Common myeloid progenitor, CD34-positive (primary cell): ENCODE results near the gene BANP.
"Not testable (repeated sequence)": the region's sequence is repeated elsewhere in the genome, so short reads cannot be mapped to it uniquely, and the experiment has no call there.

Experiments
- CTCF ChIA-PET: fragments of 350-600 bp; sonication (Branson Sonifier 250); formaldehyde crosslinking; loops from one replicate; lab custom pipeline; 2021; ENCODE audit warnings: antibody characterized with exemption; lab: Charles Lee
- POLR2A ChIA-PET: fragments of 350-600 bp; sonication (Branson Sonifier 250); formaldehyde crosslinking; loops from one replicate; lab custom pipeline; 2021; ENCODE audit warnings: antibody characterized with exemption; lab: Charles Lee
- DNase-seq, 3 donors: peaks; one replicate each; pipeline versions ENCODE4 v3.0.0 to v3.0.0-alpha.2; 2013
- H3K27ac ChIP-seq, 2 experiments: 1 replicate in 1 of 2; 2 replicates in 1 of 2; pipeline ENCODE4 v1.7.0; 2013; ENCODE audit warnings: inconsistent platforms in 2 of 2, low read length in 2 of 2, mild to moderate bottlenecking in 2 of 2, low read depth in 1 of 2, moderate library complexity in 1 of 2; ENCODE audit not compliant: severe bottlenecking in 2 of 2, insufficient read depth in 1 of 2, poor library complexity in 1 of 2
- H3K27me3 ChIP-seq, 5 experiments: replicated peaks in 2 of 5; 1 replicate in 3 of 5; 2 replicates in 2 of 5; pipeline versions ENCODE4 v1.6.1 to v1.7.0; 2013; ENCODE audit warnings: low read length in 4 of 5, mild to moderate bottlenecking in 2 of 5, moderate library complexity in 2 of 5, inconsistent platforms in 1 of 5; ENCODE audit not compliant: insufficient read depth in 5 of 5, control insufficient read depth in 4 of 5
- H3K36me3 ChIP-seq, 4 experiments: 1 replicate in 2 of 4; 2 replicates in 2 of 4; pipeline versions ENCODE4 v1.6.1 to v1.7.0; 2013; ENCODE audit warnings: low read length in 3 of 4, control low read depth in 1 of 4, mild to moderate bottlenecking in 1 of 4; ENCODE audit not compliant: control insufficient read depth in 4 of 4, insufficient read depth in 4 of 4
- H3K4me1 ChIP-seq, 4 experiments: 1 replicate in 3 of 4; 2 replicates in 1 of 4; pipeline versions ENCODE4 v1.6.1 to v1.7.1; 2013; ENCODE audit warnings: low read length in 3 of 4, mild to moderate bottlenecking in 3 of 4, control low read depth in 1 of 4, inconsistent platforms in 1 of 4, moderate library complexity in 1 of 4; ENCODE audit not compliant: control insufficient read depth in 4 of 4, insufficient read depth in 4 of 4; ENCODE audit errors: control extremely low read depth in 1 of 4
- H3K4me3 ChIP-seq, 7 experiments: 1 replicate in 4 of 7; 2 replicates in 3 of 7; pipeline versions ENCODE4 v1.5.1 to v1.7.0; 2013; ENCODE audit warnings: mild to moderate bottlenecking in 7 of 7, low read length in 6 of 7, moderate library complexity in 6 of 7, inconsistent platforms in 2 of 7, low read depth in 2 of 7, control low read depth in 1 of 7; ENCODE audit not compliant: insufficient read depth in 4 of 7, control insufficient read depth in 1 of 7; ENCODE audit errors: extremely low read depth in 1 of 7
- H3K9me3 ChIP-seq, 5 experiments: 1 replicate in 4 of 5; 2 replicates in 1 of 5; pipeline versions ENCODE4 v1.6.1 to v1.7.1; 2013; ENCODE audit warnings: low read length in 4 of 5, mild to moderate bottlenecking in 2 of 5, inconsistent platforms in 1 of 5, low read depth in 1 of 5, moderate library complexity in 1 of 5; ENCODE audit not compliant: control insufficient read depth in 4 of 5, insufficient read depth in 2 of 5; ENCODE audit errors: control extremely low read depth in 1 of 5
- WGBS: methylation state at CpG from one replicate; pipeline ENCODE4 v1.1.5; 2013; ENCODE audit not compliant: insufficient coverage; 5-methylcytosine and 5-hydroxymethylcytosine counted together

BANP gene

GRCh38 chr16:87986361-87986849, 35.2 kb downstream of the BANP start:
- not testable (repeated sequence) for H3K27me3 ChIP-seq, H3K27ac ChIP-seq, H3K4me1 ChIP-seq, H3K4me3 ChIP-seq, H3K9me3 ChIP-seq
- 78% methylated on average over 4 of the region's 5 CpGs for WGBS
- ChIA-PET POLR2A (interaction anchor here (1.1 kb wide), 1 partner anchor 20 kb away, joined by 4 read pairs; no protein-coding TSS in a partner anchor), CTCF (interaction anchor here (1.5 to 1.8 kb wide), 3 partner anchors 25 to 34 kb away, joined by 3 to 6 read pairs (median 4); no protein-coding TSS in a partner anchor)
- DNase-seq: peak in 2 of 3 donors; percentile 67 to 80
- peaks cover 2 to 31% (median 22%) of the 10 kb centered on the region in 4 experiments for H3K36me3 ChIP-seq

- H3K4me3 ChIP-seq, POLR2A ChIA-PET, H3K27me3 ChIP-seq, H3K4me1 ChIP-seq, H3K9me3 ChIP-seq, H3K27ac ChIP-seq, DNase-seq: not testable (repeated sequence)
- WGBS: 100% methylated on average over 7 of the region's 9 CpGs
- CTCF ChIA-PET: interaction anchor here (1.0 kb wide), 1 partner anchor 40 kb away, joined by 3 read pairs; no protein-coding TSS in a partner anchor
- H3K36me3 ChIP-seq: peaks cover 2 to 23% (median 16%) of the 10 kb centered on the region in 4 experiments
These were observed 37.4 kb downstream of the BANP start for GRCh38 chr16:87988596-87988995.

GRCh38 chr16:87990254-87990653, 39.0 kb downstream of the BANP start:
- H3K9me3 ChIP-seq, POLR2A ChIA-PET, H3K27me3 ChIP-seq, H3K4me3 ChIP-seq, H3K4me1 ChIP-seq, DNase-seq, H3K27ac ChIP-seq: not testable (repeated sequence)
- 100% methylated on average over 3 of the region's 4 CpGs for WGBS
- CTCF ChIA-PET: interaction anchor here (1.1 kb wide), 1 partner anchor 34 kb away, joined by 3 read pairs; no protein-coding TSS in a partner anchor
- H3K36me3 ChIP-seq: peaks cover 5 to 20% (median 10%) of the 10 kb centered on the region in 4 experiments

GRCh38 chr16:87992142-87992541, 40.9 kb downstream of the BANP start:
- CTCF ChIA-PET, POLR2A ChIA-PET, H3K27me3 ChIP-seq, H3K9me3 ChIP-seq, H3K27ac ChIP-seq, DNase-seq, H3K4me3 ChIP-seq, H3K4me1 ChIP-seq: not testable (repeated sequence)
- no CpG with 5 or more reads among the region's 7 CpGs for WGBS
- peaks cover 0 to 19% (median 10%) of the 10 kb centered on the region in 4 experiments for H3K36me3 ChIP-seq

GRCh38 chr16:87993901-87994300, 42.7 kb downstream of the BANP start:
- DNase-seq: peak in 2 of 3 donors; percentile 45 to 49
- ChIA-PET CTCF (no interaction called here), POLR2A (no interaction called here)
- WGBS: 100% methylated on average over 14 of the region's 17 CpGs
- Histone ChIP-seq H3K9me3 (peaks cover 0 to 2% (median 0%) of the 10 kb centered on the region in 5 experiments), H3K27ac (no peak overlapping the region), H3K4me3 (no peak overlapping the region), H3K4me1 (no peaks in the 10 kb centered on the region), H3K36me3 (peaks cover 4 to 30% (median 10%) of the 10 kb centered on the region in 4 experiments), H3K27me3 (no peaks in the 10 kb centered on the region)

- no peak overlapping the region for H3K27ac ChIP-seq
- POLR2A ChIA-PET: no interaction called here
- H3K36me3 ChIP-seq: peaks cover 4 to 34% (median 9%) of the 10 kb centered on the region in 4 experiments
- H3K4me3 ChIP-seq: no peak overlapping the region
- H3K4me1 ChIP-seq: no peaks in the 10 kb centered on the region
- H3K27me3 ChIP-seq: no peaks in the 10 kb centered on the region
- H3K9me3 ChIP-seq: peaks cover 0 to 2% (median 0%) of the 10 kb centered on the region in 5 experiments
- 95% methylated on average over 16 of the region's 17 CpGs for WGBS
- CTCF ChIA-PET: interaction anchor here (0.9 to 1.0 kb wide), 2 partner anchors 9 to 13 kb away, joined by 4 read pairs; no protein-coding TSS in a partner anchor
- no peak for DNase-seq
These were observed 44.4 kb downstream of the BANP start for GRCh38 chr16:87995644-87996043.
